H9 (cell line): Measurements from ENCODE around the gene DAZAP2. TPM values are rescaled to one million over a fixed set of nuclear protein-coding genes. Genes with fewer than 3 reads are reported as not detected.

Source experiments
- DNase-seq: peaks from one replicate; pipeline ENCODE4 v3.0.0-alpha.2; 2017
- H2AFZ ChIP-seq: one replicate; pipeline ENCODE4 v1.6.1; 2013; ENCODE audit warnings: mild to moderate bottlenecking, low read length, control low read depth, moderate library complexity
- H2AK5ac ChIP-seq: 2 replicates; pipeline ENCODE4 v1.6.1; 2013; ENCODE audit warnings: low read length, control low read depth, mixed read lengths; ENCODE audit not compliant: insufficient read length
- H2BK120ac ChIP-seq: one replicate; pipeline ENCODE4 v1.6.1; 2013; ENCODE audit warnings: low read depth, mild to moderate bottlenecking, low read length, control low read depth, inconsistent platforms; ENCODE audit not compliant: poor library complexity, severe bottlenecking
- H2BK12ac ChIP-seq: 2 replicates; pipeline ENCODE4 v1.6.1; 2013; ENCODE audit warnings: low read length, control low read depth, mixed read lengths, low read depth; ENCODE audit not compliant: insufficient read length
- H2BK15ac ChIP-seq: 2 replicates; pipeline ENCODE4 v1.6.1; 2013; ENCODE audit warnings: low read depth, low read length, control low read depth
- H2BK20ac ChIP-seq: one replicate; pipeline ENCODE4 v1.6.1; 2013; ENCODE audit warnings: low read depth, mild to moderate bottlenecking, low read length, control low read depth, inconsistent platforms; ENCODE audit not compliant: poor library complexity, severe bottlenecking
- H2BK5ac ChIP-seq: 2 replicates; pipeline ENCODE4 v1.6.1; 2013; ENCODE audit warnings: low read length, control low read depth, mixed read lengths; ENCODE audit not compliant: insufficient read length
- H3K14ac ChIP-seq: 2 replicates; pipeline ENCODE4 v1.6.1; 2013; ENCODE audit warnings: low read length, control low read depth; ENCODE audit not compliant: insufficient read depth
- H3K18ac ChIP-seq: 2 replicates; pipeline ENCODE4 v1.6.1; 2013; ENCODE audit warnings: low read depth, mild to moderate bottlenecking, mixed read lengths, low read length, control low read depth; ENCODE audit not compliant: insufficient read length
- H3K23ac ChIP-seq: 2 replicates; pipeline ENCODE4 v1.6.1; 2013; ENCODE audit warnings: low read length, control low read depth, mixed read lengths, low read depth; ENCODE audit not compliant: insufficient read length
- H3K23me2 ChIP-seq: 2 replicates; pipeline ENCODE4 v1.6.1; 2013; ENCODE audit warnings: low read depth, mild to moderate bottlenecking, mixed read lengths, low read length, control low read depth; ENCODE audit not compliant: insufficient read length, poor library complexity, severe bottlenecking
- H3K27ac ChIP-seq: 2 replicates; pipeline ENCODE4 v1.5.1; 2013; ENCODE audit warnings: low read length, control low read depth, mixed read lengths, low read depth; ENCODE audit not compliant: insufficient read length
- H3K27me3 ChIP-seq: 2 replicates; pipeline ENCODE4 v1.6.1; 2013; ENCODE audit warnings: low read length, control low read depth, inconsistent platforms; ENCODE audit not compliant: insufficient read depth
- H3K4ac ChIP-seq: 2 replicates; pipeline ENCODE4 v1.6.1; 2013; ENCODE audit warnings: low read depth, mild to moderate bottlenecking, control low read depth, inconsistent platforms, low read length, moderate library complexity
- H3K4me1 ChIP-seq: 2 replicates; pipeline ENCODE4 v1.6.1; 2013; ENCODE audit warnings: low read length, control low read depth, inconsistent platforms; ENCODE audit not compliant: insufficient read depth
- H3K4me2 ChIP-seq: 2 replicates; pipeline ENCODE4 v1.6.1; 2013; ENCODE audit warnings: low read length, control low read depth, mixed read lengths; ENCODE audit not compliant: insufficient read length, insufficient read depth
- H3K56ac ChIP-seq: 2 replicates; pipeline ENCODE4 v1.6.1; 2013; ENCODE audit warnings: low read depth, mild to moderate bottlenecking, mixed read lengths, low read length, control low read depth; ENCODE audit not compliant: insufficient read length
- H3K79me1 ChIP-seq: 2 replicates; pipeline ENCODE4 v1.6.1; 2013; ENCODE audit warnings: low read depth, mild to moderate bottlenecking, moderate library complexity, low read length, control low read depth, inconsistent platforms; ENCODE audit not compliant: insufficient read depth, poor library complexity, severe bottlenecking
- H3K79me2 ChIP-seq: 2 replicates; pipeline ENCODE4 v1.6.1; 2013; ENCODE audit warnings: low read length, control low read depth, inconsistent platforms; ENCODE audit not compliant: insufficient read depth
- H3K9ac ChIP-seq: 2 replicates; pipeline ENCODE4 v1.6.1; 2013; ENCODE audit warnings: low read length, control low read depth, mixed read lengths; ENCODE audit not compliant: insufficient read length; ENCODE audit errors: extremely low read depth
- H3K9me3 ChIP-seq: one replicate; pipeline ENCODE4 v1.6.1; 2013; ENCODE audit warnings: low read depth, low read length, inconsistent platforms; ENCODE audit not compliant: control insufficient read depth
- H3T11ph ChIP-seq: one replicate; pipeline ENCODE4 v1.6.1; 2013; ENCODE audit warnings: mild to moderate bottlenecking, low read length, control low read depth, inconsistent platforms
- H4K20me1 ChIP-seq: one replicate; pipeline ENCODE4 v1.6.1; 2013; ENCODE audit not compliant: control insufficient read depth, insufficient read length, insufficient read depth
- H4K5ac ChIP-seq: 2 replicates; pipeline ENCODE4 v1.6.1; 2013; ENCODE audit warnings: low read depth, mild to moderate bottlenecking, mixed read lengths, low read length, control low read depth; ENCODE audit not compliant: insufficient read length
- H4K8ac ChIP-seq: replicated peaks from 2 replicates; pipeline ENCODE4 v1.6.1; 2013; ENCODE audit warnings: low read length, control low read depth, mixed read lengths, low read depth; ENCODE audit not compliant: insufficient read length
- H4K91ac ChIP-seq: 2 replicates; pipeline ENCODE4 v1.6.1; 2013; ENCODE audit warnings: low read depth, mild to moderate bottlenecking, moderate library complexity, mixed read lengths, low read length, control low read depth; ENCODE audit not compliant: insufficient read length
- H3K27ac Mint-ChIP-seq, 3 experiments: 2 replicates in 2 of 3; 3 replicates in 1 of 3; pipeline ENCODE4 v1.8.0; 2020 to 2021; ENCODE audit warnings: mixed read lengths in 3 of 3, mild to moderate bottlenecking in 1 of 3, moderate library complexity in 1 of 3
- H3K27me3 Mint-ChIP-seq: 2 replicates; pipeline ENCODE4 v1.8.0; 2021; ENCODE audit warnings: low read depth, mild to moderate bottlenecking, moderate library complexity, mixed read lengths
- H3K36me3 Mint-ChIP-seq, 3 experiments: 2 replicates in 2 of 3; 3 replicates in 1 of 3; pipeline ENCODE4 v1.8.0; 2020 to 2021; ENCODE audit warnings: low read depth in 3 of 3, mixed read lengths in 3 of 3; ENCODE audit not compliant: insufficient read depth in 1 of 3
- H3K4me1 Mint-ChIP-seq, 2 experiments: 2 replicates each; pipeline ENCODE4 v1.8.0; 2020; ENCODE audit warnings: mixed read lengths in 2 of 2
- H3K4me3 Mint-ChIP-seq, 2 experiments: 2 replicates in 1 of 2; 3 replicates in 1 of 2; pipeline ENCODE4 v1.8.0; 2020 to 2021; ENCODE audit warnings: mild to moderate bottlenecking in 2 of 2, mixed read lengths in 2 of 2, moderate library complexity in 1 of 2
- H3K9me3 Mint-ChIP-seq, 2 experiments: 2 replicates in 1 of 2; 3 replicates in 1 of 2; pipeline ENCODE4 v1.8.0; 2020; ENCODE audit warnings: mild to moderate bottlenecking in 2 of 2, mixed read lengths in 2 of 2, moderate library complexity in 1 of 2
- WGBS: extraction: QIAGEN DNeasy Blood & Tissue Kit; methylation state at CpG from one replicate; pipeline ENCODE4 v1.1.7; 2013; ENCODE audit warnings: missing lambda C conversion rate, low lambda C conversion rate, mixed read lengths; ENCODE audit not compliant: insufficient read length; ENCODE audit errors: extremely low coverage; 5-methylcytosine and 5-hydroxymethylcytosine counted together
- total RNA-seq: library from RNA; stranded (reverse); gene quantifications from 2 replicates; pipeline ENCODE4 v1.2.1, GENCODE V29; 2021
- TF ChIP-seq, protein P1 (sequence below): fragments of 200-600 bp; sonication (generic); conservative IDR thresholded peaks from 3 replicates; pipeline ENCODE4 v1.8.0; 2021; ENCODE audit warnings: antibody characterized with exemption, mild to moderate bottlenecking

Gene DAZAP2
- total RNA-seq, 1 experiment from 2014 or later, result 23.6 TPM

DNA sequence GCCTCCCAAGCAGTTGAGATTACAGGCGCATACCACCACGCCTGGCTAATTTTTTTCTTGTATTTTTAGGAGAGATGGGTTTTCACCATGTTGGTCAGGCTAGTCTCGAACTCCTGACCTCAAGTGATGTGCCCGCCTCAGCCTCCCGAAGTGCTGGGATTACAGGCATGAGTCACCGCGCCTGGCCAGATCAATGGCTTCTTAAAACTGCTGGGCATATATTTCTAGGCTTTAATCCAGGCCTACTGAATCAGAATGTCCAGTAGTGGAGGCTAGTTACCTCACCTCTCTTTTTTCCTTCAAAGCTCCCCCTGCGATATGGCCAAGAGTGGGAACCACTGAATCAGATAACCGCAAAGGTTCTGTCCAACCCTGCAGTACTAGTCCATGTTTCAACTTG, 37.8 kb upstream of the DAZAP2 start:
- Histone ChIP-seq H3K23ac (no peak overlapping the region), H2BK15ac (no peak overlapping the region), H2BK12ac (no peak overlapping the region), H3K9me3 (no peaks in the 10 kb centered on the region), H3K4me1 (no peaks in the 10 kb centered on the region; the same call in 1 of the 2 replicates), H3K4me2 (no peak overlapping the region), H2BK20ac (no peak overlapping the region), H2AFZ (no peak overlapping the region), H4K8ac (no peak overlapping the region), H4K5ac (no peak overlapping the region), H3K27me3 (no peaks in the 10 kb centered on the region), H2BK120ac (no peak overlapping the region), H3K18ac (no peak overlapping the region), H4K91ac (no peak overlapping the region), H3K79me1 (no peaks in the 10 kb centered on the region), H3K27ac (no peak overlapping the region), H3K9ac (no peak overlapping the region), H4K20me1 (no peaks in the 10 kb centered on the region), H2AK5ac (no peak overlapping the region), H3T11ph (no peak overlapping the region), H3K4ac (no peak overlapping the region), H3K56ac (no peak overlapping the region), H3K79me2 (no peaks in the 10 kb centered on the region), H2BK5ac (no peak overlapping the region), H3K23me2 (no peaks in the 10 kb centered on the region), H3K14ac (no peak overlapping the region)
- H3K4me3 Mint-ChIP-seq, result no peak overlapping the region
- no peaks in the 10 kb centered on the region for H3K9me3 Mint-ChIP-seq
- TF ChIP-seq, protein P1, sequence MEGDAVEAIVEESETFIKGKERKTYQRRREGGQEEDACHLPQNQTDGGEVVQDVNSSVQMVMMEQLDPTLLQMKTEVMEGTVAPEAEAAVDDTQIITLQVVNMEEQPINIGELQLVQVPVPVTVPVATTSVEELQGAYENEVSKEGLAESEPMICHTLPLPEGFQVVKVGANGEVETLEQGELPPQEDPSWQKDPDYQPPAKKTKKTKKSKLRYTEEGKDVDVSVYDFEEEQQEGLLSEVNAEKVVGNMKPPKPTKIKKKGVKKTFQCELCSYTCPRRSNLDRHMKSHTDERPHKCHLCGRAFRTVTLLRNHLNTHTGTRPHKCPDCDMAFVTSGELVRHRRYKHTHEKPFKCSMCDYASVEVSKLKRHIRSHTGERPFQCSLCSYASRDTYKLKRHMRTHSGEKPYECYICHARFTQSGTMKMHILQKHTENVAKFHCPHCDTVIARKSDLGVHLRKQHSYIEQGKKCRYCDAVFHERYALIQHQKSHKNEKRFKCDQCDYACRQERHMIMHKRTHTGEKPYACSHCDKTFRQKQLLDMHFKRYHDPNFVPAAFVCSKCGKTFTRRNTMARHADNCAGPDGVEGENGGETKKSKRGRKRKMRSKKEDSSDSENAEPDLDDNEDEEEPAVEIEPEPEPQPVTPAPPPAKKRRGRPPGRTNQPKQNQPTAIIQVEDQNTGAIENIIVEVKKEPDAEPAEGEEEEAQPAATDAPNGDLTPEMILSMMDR, result no peak
- peaks cover 1% of the 10 kb centered on the region; the same call in 1 of the 2 replicates for H3K27me3 Mint-ChIP-seq
- peaks cover 0 to 4% (median 1%) of the 10 kb centered on the region in 3 experiments; a peak in 4 of 7 replicates for H3K36me3 Mint-ChIP-seq
- no peak for DNase-seq
- WGBS, result no CpG with 5 or more reads among the region's 9 CpGs
- no peak overlapping the region for H3K27ac Mint-ChIP-seq
- no peaks in the 10 kb centered on the region for H3K4me1 Mint-ChIP-seq
